Uterus (tissue), 4 donors: ENCODE data around the gene CD48. TPM values are rescaled to one million over a fixed set of nuclear protein-coding genes. Genes with fewer than 3 reads are reported as not detected.

Experiments used
- DNase-seq, 2 donors: peaks; one replicate each; pipeline ENCODE4 v3.0.0-alpha.2; 2019 to 2020
- H3K27ac ChIP-seq, 2 donors: fragments of 200-600 bp; sonication (generic); 1 replicate in 1 of 2; 2 replicates in 1 of 2; pipeline ENCODE4 v1.5.1; 2016 to 2018
- H3K27me3 ChIP-seq, 2 donors: fragments of 200-600 bp; sonication (generic); one replicate each; pipeline ENCODE4 v1.5.1; 2018 to 2019; ENCODE audit warnings: control low read depth in 1 of 2
- H3K36me3 ChIP-seq, 2 donors: fragments of 200-600 bp; sonication (generic); one replicate each; pipeline ENCODE4 v1.5.1; 2019; ENCODE audit warnings: control low read depth in 1 of 2
- H3K4me1 ChIP-seq, 2 donors: fragments of 200-600 bp; sonication (generic); one replicate each; pipeline ENCODE4 v1.5.1; 2018 to 2019; ENCODE audit warnings: control low read depth in 1 of 2
- H3K4me3 ChIP-seq, 2 donors: fragments of 200-600 bp; sonication (generic); 1 replicate in 1 of 2; 2 replicates in 1 of 2; pipeline ENCODE4 v1.5.1; 2018 to 2019; ENCODE audit warnings: mild to moderate bottlenecking in 1 of 2
- H3K9me3 ChIP-seq, 2 donors: fragments of 200-600 bp; sonication (generic); one replicate each; pipeline ENCODE4 v1.5.1; 2019; ENCODE audit warnings: control low read depth in 1 of 2
- POLR2A ChIP-seq, 2 donors: fragments of 450-650 bp; IDR thresholded peaks; one replicate each; pipeline ENCODE4 v1.6.1; 2016; ENCODE audit warnings: antibody characterized with exemption in 2 of 2, mild to moderate bottlenecking in 1 of 2, moderate library complexity in 1 of 2
- intact Hi-C: fragments of 100-400 bp; cut with DNase I; formaldehyde crosslinking; loops from one replicate; pipeline ENCODE4 v1.15.1; 2023; ENCODE audit warnings: low total_unique reads
- total RNA-seq, 4 donors: library from RNA; depleted of rRNA in 3 of 4; stranded (reverse); fragments of >200 nt in 3 of 4; gene quantifications; one replicate each; pipeline versions ENCODE4 v1.1.0 to v1.2.4, GENCODE V29; 2014 to 2023
- TF ChIP-seq, protein P1 (sequence below), 4 experiments: fragments of 200-600 bp in 2 of 4; fragments of 450-650 bp in 2 of 4; sonication (generic) in 2 of 4; IDR thresholded peaks; one replicate each; pipeline ENCODE4 v1.5.1; 2016 to 2019; ENCODE audit warnings: antibody characterized with exemption in 4 of 4, mild to moderate bottlenecking in 2 of 4, moderate library complexity in 1 of 4
- donor health status: DM: yes; HTN: yes; CAD: no.

The CD48 gene
- total RNA-seq, 4 donors from 2014 or later, result 0.51 to 10.0 (median 2.6) TPM

DNA sequence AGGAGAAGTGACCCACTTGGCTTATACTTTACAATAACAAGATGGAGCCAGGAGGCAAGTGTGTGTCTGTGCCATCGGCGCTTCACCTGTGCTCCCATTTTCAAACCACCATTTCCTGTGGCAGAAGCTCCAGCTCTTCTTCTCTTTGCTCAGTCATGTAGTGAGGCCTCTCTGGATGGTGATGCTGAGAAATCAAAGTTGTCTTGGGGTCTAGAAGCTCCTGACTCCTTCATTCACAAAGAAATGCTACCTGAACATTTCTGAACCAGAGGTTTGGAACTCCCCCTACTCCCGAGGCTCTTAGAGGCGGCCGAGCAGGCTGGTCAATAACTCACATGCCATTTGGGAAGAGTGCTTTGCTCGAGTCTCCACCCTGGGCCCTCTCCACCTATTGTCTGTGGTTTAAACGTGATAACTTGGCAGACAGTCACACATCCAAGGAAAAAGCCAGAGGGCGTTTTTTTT lies 82.8 kb downstream of the CD48 start:
- H3K4me3 ChIP-seq, result no peak overlapping the region
- DNase-seq, result no peak
- intact Hi-C loops, result no loop called here
- H3K4me1 ChIP-seq, result no peaks in the 10 kb centered on the region
- TF ChIP-seq POLR2A (IDR thresholded peaks at IDR 0.05), result no peak
- TF ChIP-seq, protein P1, sequence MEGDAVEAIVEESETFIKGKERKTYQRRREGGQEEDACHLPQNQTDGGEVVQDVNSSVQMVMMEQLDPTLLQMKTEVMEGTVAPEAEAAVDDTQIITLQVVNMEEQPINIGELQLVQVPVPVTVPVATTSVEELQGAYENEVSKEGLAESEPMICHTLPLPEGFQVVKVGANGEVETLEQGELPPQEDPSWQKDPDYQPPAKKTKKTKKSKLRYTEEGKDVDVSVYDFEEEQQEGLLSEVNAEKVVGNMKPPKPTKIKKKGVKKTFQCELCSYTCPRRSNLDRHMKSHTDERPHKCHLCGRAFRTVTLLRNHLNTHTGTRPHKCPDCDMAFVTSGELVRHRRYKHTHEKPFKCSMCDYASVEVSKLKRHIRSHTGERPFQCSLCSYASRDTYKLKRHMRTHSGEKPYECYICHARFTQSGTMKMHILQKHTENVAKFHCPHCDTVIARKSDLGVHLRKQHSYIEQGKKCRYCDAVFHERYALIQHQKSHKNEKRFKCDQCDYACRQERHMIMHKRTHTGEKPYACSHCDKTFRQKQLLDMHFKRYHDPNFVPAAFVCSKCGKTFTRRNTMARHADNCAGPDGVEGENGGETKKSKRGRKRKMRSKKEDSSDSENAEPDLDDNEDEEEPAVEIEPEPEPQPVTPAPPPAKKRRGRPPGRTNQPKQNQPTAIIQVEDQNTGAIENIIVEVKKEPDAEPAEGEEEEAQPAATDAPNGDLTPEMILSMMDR (IDR thresholded peaks at IDR 0.05), result no peak
- H3K9me3 ChIP-seq, result no peaks in the 10 kb centered on the region
- no peaks in the 10 kb centered on the region for H3K27me3 ChIP-seq
- no peaks in the 10 kb centered on the region for H3K36me3 ChIP-seq
- no peak overlapping the region for H3K27ac ChIP-seq

Other genes with a start within 250 kb of the CD48 start
- 1 to 10 TPM in 1 of 4 donors, under 1 TPM in 3; under 0.01 to 3.8 (median 0.65) TPM for gene SLAMF6, start 188.6 kb downstream of the CD48 start, total RNA-seq
- 1 to 10 TPM; 1.8 to 4.1 (median 3.1) TPM for gene CD84, start 132.3 kb downstream of the CD48 start, total RNA-seq
- gene SLAMF1, start 64.8 kb downstream of the CD48 start, total RNA-seq, result under 1 TPM in 2 of 4 donors, not detected in 2; 0.09 to 0.26 TPM
- gene SLAMF7, start 27.4 kb upstream of the CD48 start, total RNA-seq, result 1 to 10 TPM in 1 of 4 donors, under 1 TPM in 1, not detected in 2; 0.76 to 1.6 TPM
- gene LY9, start 84.4 kb upstream of the CD48 start, total RNA-seq, result under 1 TPM in 2 of 4 donors, not detected in 2; 0.35 to 0.70 TPM
- gene CD244, start 151.1 kb upstream of the CD48 start, total RNA-seq, result 1 to 10 TPM in 1 of 4 donors, under 1 TPM in 1, not detected in 2; 0.52 to 1.2 TPM
- gene ITLN1, start 173.4 kb upstream of the CD48 start, total RNA-seq, result 1 to 10 TPM in 1 of 4 donors, under 1 TPM in 1, not detected in 2; 0.90 to 1.2 TPM
- gene ITLN2, start 243.0 kb upstream of the CD48 start, total RNA-seq, result not detected